GM21528 (cell line): ENCODE data around the gene NCKAP5.
A peak's percentile ranks its signal among the peaks of the same experiment; 100 is the strongest.
"Not testable (repeated sequence)": the region's sequence is repeated elsewhere in the genome, so short reads cannot be mapped to it uniquely, and the experiment has no call there.

Experiments
- ATAC-seq: cut with Tn5 transposase; IDR thresholded peaks from one replicate; pipeline ENCODE4 v1.9.1; 2021; ENCODE audit warnings: mild to moderate bottlenecking, moderate library complexity; ENCODE audit not compliant: unreplicated experiment, low FRiP score

Gene NCKAP5

GRCh38 chr2:132720393-132720792 is 847.9 kb downstream of the NCKAP5 start:
- ATAC-seq = no peak

GRCh38 chr2:132719480-132719879 is 848.8 kb downstream of the NCKAP5 start:
- ATAC-seq = no peak

DNA sequence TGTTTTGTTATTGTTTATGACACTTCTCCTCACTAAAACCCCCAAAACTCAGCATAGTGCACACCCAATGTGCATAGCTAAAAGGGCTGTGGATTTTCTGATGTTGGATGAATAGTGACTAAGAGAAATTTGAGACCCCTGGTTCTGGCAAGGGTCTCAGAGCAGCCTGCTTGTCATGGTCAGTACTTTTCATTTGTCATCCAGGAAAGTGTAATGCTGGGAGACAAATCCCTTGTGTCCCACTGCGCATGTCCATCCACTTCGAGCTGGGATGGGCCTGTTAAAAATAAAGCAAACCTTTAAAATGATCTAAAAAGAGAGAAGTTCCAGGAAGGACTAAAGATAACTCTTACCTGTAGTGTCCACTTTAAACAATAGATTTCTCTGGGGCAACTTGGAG is 851.3 kb downstream of the NCKAP5 start:
- ATAC-seq = no peak

GRCh38 chr2:132715386-132716351 is 852.6 kb downstream of the NCKAP5 start:
- ATAC-seq = peak; percentile 54

DNA sequence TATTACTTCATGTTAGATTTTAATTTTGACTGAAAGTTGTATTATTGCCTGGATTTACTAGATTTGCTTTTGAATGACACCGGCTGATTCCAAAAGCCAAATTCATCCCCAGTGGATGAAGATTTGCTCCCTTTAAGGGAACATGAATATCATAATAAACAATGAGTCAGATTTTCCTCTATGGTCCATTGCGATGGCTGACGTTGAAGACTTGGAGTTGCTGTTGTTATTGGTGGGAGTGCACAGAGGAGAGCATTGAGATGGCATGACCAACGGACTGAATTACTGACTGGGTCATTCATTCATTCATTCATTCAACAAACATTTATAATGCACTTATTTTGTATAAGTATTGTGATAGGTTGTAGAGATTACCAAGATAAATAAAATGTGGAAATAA is 864.9 kb downstream of the NCKAP5 start:
- ATAC-seq = no peak

GRCh38 chr2:132701810-132702209 is 866.5 kb downstream of the NCKAP5 start:
- no peak for ATAC-seq

DNA sequence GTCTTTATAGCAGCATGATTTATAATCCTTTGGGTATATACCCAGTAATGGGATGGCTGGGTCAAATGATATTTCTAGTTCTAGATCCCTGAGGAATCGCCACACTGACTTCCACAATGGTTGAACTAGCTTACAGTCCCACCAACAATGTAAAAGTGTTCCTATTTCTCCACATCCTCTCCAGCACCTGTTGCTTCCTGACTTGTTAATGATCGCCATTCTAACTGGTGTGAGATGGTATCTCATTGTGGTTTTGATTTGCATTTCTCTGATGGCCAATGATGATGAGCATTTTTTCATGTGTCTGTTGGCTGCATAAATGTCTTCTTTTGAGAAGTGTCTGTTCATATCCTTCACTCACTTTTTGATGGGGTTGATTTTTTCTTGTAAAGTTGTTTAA is 868.5 kb downstream of the NCKAP5 start:
- not testable (repeated sequence) for ATAC-seq

DNA sequence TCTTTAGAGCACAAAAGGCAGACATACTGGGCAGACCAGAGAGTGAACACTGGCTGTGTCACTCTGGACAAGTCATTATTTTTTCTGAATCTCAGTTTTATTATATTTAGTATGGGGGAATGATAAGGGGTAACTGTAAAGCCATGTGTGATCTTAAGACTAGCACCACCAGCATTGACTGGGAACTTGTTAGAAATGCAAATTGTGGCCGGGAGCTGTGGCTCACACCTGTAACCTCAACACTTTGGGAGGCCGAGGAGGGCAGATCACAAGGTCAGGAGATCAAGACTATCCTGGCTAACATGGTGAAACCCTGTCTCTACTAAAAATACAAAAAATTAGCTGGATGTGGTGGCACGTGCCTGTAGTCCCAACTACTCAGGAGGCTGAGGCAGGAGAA is 869.9 kb downstream of the NCKAP5 start:
- not testable (repeated sequence) for ATAC-seq

DNA sequence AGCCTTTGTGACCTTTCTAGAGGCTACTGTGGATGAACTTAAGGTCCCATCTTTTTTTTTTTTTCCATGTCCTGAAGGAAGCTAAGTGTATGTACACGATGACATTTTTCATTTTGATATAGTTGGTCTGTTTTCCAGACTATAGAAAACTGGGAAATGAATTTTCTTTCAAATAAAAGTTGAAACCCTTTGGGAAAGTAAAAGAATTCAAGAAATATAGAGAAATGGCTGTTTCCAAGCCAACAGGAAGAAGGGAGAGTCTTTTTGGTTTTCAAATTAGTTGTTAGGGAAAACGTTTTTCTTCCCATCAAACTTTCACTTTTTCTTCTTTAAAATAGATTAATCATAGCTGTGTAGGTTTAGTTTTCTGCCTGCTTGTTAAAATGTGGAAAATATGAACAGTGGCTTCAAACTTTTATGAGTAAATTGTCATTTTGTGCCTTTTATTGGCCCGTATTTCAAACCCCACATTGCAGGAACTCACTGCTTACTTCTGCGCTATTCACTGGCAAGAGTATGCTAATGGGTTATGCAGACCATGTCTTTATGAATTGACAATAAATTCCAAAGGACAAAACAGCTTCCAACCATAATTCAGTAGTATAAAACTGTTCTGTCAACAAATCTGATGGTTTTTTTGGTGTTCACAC is 870.6 kb downstream of the NCKAP5 start:
- no peak for ATAC-seq

DNA sequence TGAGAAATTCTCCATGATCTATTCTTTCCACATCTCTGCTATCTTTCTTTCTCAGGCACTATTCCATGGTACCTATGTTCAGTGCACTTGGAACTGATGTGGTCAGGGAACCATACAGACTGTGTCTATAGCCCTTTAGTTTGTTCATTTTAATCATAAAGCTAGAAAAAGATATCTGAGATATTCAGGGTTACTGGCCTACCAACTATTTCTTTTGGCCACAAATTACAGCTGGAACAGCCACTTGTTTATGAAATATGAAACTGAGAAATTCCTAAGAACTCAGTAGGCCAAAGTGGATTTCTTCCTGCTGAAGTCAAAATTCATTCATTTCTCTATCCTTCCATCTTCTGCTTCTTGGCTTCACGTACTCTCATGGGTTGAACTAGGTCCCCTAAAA is 875.4 kb downstream of the NCKAP5 start:
- ATAC-seq = no peak

GRCh38 chr2:132691556-132691955 is 876.7 kb downstream of the NCKAP5 start:
- ATAC-seq = no peak

DNA sequence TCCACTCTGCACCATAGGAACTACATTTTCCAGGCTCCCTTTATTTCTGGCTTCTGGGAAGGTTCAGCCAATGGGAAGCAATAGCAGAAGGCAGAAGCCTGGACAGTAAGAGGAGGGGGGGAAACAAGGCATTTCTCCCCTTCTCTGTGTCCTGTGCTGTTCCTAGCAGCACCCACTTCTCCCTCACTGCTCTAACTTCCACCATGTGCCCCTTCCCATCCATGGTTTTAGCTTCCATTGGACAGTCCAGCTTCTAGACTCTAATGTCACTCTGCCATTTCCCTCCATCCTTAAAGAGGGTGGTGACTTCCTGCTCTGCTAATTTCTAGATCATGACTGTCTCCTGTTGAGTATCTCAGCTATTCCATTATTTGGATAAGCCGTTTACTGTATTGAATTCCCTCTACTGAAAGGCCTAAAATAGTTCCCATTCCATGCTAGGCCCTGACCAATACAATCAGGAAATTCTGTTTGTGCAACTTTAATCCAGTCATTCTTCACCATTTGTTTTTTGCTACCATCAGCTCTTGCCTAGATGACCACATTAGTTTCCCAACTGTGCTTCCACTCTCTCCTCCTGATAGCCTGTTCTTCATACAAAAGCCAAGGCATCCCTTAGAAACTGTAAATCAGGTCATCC is 877.5 kb downstream of the NCKAP5 start:
- ATAC-seq = no peak

- ATAC-seq = no peak
Measured at GRCh38 chr2:132681766-132682165, 886.5 kb downstream of the NCKAP5 start.

- ATAC-seq = no peak
Measured at GRCh38 chr2:132680544-132680943, 887.7 kb downstream of the NCKAP5 start.

- ATAC-seq = no peak
Measured at GRCh38 chr2:132678483-132678882, 889.8 kb downstream of the NCKAP5 start.

- no peak for ATAC-seq
Measured at GRCh38 chr2:132677661-132678060, 890.6 kb downstream of the NCKAP5 start.

DNA sequence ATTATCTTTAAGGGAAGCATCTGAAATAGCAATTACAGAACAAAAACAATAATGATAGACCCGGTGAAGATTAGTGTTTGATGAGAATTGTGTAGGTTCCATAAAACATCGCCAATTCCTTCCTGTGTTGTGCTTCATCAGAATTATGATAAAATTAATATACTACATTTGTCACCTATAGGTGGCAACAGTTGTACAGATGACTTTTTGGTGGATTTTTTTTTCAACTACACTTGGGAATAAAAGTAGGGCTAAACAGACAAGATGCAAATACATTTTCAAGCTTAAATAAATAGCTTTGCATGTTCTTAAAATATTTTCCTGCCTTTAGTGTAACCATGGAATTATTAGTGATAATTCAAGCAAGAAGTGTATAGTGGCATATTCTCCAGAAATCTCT is 891.3 kb downstream of the NCKAP5 start:
- no peak for ATAC-seq

GRCh38 chr2:132671151-132671835 is 897.0 kb downstream of the NCKAP5 start:
- ATAC-seq = no peak

DNA sequence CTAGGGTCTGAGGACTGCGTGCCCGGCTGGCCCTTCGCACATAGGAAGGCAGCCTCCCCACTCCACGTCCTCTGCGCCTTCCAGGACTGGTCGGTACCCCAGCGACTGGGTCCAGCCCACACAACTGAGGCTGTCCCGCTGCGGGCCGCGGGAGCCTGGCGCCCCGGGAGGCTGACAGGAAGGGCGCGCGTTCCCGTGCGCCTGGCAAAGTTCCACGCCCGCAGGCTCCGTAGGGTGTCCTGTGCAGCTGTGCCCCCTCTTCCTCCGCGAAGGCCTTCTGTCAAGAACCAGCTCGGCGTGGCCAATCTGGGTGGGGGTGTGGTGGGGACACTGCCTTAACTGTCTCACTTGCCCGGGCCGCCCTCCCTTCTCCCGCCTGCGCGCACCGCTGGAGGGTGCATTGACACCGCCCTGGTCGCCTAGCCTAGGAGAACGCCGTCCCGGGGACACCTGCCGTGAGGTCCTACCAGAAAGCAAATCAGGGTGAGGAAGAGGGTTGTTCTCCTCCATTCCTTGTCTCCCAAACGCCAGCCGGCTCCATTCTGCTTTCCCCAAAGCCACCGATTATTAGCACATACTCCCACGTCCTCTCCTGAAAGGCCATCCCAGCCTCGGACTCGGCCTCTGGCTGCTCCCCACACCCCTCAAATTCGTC is 897.6 kb downstream of the NCKAP5 start:
- no peak for ATAC-seq

DNA sequence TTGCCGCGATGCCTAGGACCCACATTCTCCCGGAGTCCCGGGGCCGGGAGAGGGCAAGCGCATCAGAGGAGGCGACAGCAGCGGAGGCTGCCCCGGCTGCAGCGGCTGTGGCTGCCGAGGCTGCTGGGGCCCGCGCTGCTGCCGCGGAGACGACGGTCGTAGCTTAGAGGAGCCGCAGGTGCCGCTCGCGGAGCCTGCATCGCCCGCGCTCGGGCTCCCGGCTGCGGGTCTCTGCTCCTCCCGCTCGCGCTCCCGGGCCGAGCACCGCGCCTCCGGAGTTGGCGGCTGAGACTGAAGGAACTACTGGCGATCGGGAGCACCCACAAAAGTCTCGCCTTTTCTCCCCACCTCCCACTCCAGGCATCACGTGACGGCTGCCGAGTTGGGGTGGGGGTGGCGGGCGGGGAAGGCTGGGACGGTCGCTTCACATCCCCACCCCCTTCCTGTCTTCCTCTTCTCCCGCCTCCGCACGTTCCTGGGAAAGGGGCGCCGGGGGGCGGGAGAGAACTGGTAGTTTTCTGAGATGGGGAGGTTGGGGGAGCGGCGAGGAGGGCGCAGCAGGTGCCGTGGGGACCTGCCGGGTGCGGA is 898.3 kb downstream of the NCKAP5 start, which contains the start of gene LYPD1:
TSS of gene LYPD1 (minus strand) at position 298 of the 588 bp plus-strand sequence. CDS start at position 25, 273 bp downstream.
- ATAC-seq = no peak
